Measurements from ENCODE around the gene VPS41.
"Not testable (repeated sequence)": the region's sequence is repeated elsewhere in the genome, so short reads cannot be mapped to it uniquely, and the experiment has no call there.

Gene VPS41

DNA sequence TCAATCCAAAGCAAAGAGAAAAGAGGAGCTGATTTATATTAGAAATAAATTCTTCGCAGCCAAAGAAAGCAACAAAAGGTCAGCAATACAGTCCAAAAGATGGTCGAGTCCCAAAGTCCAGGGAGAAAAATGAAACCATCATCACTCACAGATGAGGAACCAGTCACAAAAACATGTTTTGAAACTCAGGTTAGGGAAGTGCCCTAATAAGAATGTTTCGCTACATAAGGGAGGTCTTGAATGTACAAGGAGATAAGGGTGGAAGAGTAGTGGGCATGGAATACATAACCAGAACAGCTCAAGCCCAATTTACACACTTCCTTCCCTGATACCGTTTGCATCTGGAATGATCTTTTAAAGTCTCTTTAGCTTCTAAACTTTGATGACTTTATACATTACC, 53.6 kb downstream of the VPS41 start:
- Histone ChIP-seq H3K4ac (ENCODE audit: low read length) (no peak overlapping the region), H2BK12ac (ENCODE audit: low read length) (no peak overlapping the region), H2BK5ac (ENCODE audit: low read length) (no peak overlapping the region), H2BK120ac (ENCODE audit: low read depth, low read length) (no peak overlapping the region), H3K27ac (replicated peaks; ENCODE audit: low read length) (no peak overlapping the region), H2AK5ac (ENCODE audit: low read depth, low read length) (no peak overlapping the region), H2AFZ (ENCODE audit: low read length) (no peak overlapping the region), H3K9ac (ENCODE audit: low read depth, low read length, poor library complexity) (no peak overlapping the region), H3K9me3 (replicated peaks in 1 of 2; ENCODE audit: control insufficient read depth in 2 of 2, insufficient read depth in 1 of 2, low read depth in 1 of 2, low read length in 2 of 2) (peaks cover 0 to 7% of the 10 kb centered on the region in 2 donors), H4K91ac (ENCODE audit: low read depth, low read length, poor library complexity) (no peak overlapping the region), H3K36me3 (replicated peaks in 1 of 2; ENCODE audit: control insufficient read depth in 2 of 2, insufficient read depth in 2 of 2, low read length in 2 of 2) (no peaks in the 10 kb centered on the region), H3K23ac (ENCODE audit: low read depth, low read length, poor library complexity) (no peak overlapping the region), H3K4me2 (ENCODE audit: insufficient read depth, low read length, poor library complexity, severe bottlenecking) (no peak overlapping the region), H3K4me3 (ENCODE audit: low read length in 2 of 2) (no peak overlapping the region), H3K18ac (ENCODE audit: low read length) (no peak overlapping the region), H3K27me3 (ENCODE audit: control insufficient read depth in 3 of 3, insufficient read depth in 3 of 3, low read depth in 1 of 3, low read length in 3 of 3) (no peaks in the 10 kb centered on the region), H2BK15ac (ENCODE audit: low read length) (no peak overlapping the region), H3K4me1 (ENCODE audit: control insufficient read depth in 2 of 2, insufficient read depth in 1 of 2, low read depth in 1 of 2, low read length in 2 of 2) (no peaks in the 10 kb centered on the region), H3K14ac (ENCODE audit: low read length) (no peak overlapping the region), H4K8ac (ENCODE audit: low read depth, low read length) (no peak overlapping the region), H3K79me1 (ENCODE audit: low read depth, low read length) (no peaks in the 10 kb centered on the region)
- DNase-seq (ENCODE audit: low spot score): no peak
- no CpG with 5 or more reads among the region's 4 CpGs for WGBS, 2 donors (ENCODE audit: extremely low coverage in 2 of 2, insufficient read length in 2 of 2, insufficient replicate concordance in 1 of 2)

DNA sequence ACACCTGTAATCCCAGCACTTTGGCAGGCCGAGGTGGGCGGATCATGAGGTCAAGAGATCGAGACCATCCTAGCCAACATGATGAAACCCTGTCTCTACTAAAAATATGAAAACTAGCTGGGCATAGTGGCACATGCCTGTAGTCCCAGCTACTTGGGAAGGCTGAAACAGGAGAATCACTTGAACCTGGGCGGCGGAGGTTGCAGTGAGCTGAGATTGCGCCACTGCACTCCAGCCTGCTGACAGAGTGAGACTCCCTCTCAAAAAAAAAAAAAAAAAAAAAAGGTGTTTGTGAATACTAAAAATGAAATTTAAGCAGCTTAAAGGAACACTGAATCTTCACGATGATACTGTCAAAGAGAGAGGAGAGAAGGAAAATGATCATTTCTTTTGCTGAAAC, 54.0 kb downstream of the VPS41 start:
- not testable (repeated sequence) for H3K36me3 ChIP-seq (replicated peaks in 1 of 2; ENCODE audit: control insufficient read depth in 2 of 2, insufficient read depth in 2 of 2, low read length in 2 of 2); H2BK15ac ChIP-seq (ENCODE audit: low read length); H2AK5ac ChIP-seq (ENCODE audit: low read depth, low read length); H2BK5ac ChIP-seq (ENCODE audit: low read length); H3K23ac ChIP-seq (ENCODE audit: low read depth, low read length, poor library complexity); H3K27me3 ChIP-seq (ENCODE audit: control insufficient read depth in 3 of 3, insufficient read depth in 3 of 3, low read depth in 1 of 3, low read length in 3 of 3); H3K18ac ChIP-seq (ENCODE audit: low read length); H3K14ac ChIP-seq (ENCODE audit: low read length); DNase-seq (ENCODE audit: low spot score); H3K4ac ChIP-seq (ENCODE audit: low read length); H3K79me1 ChIP-seq (ENCODE audit: low read depth, low read length); H3K4me3 ChIP-seq (ENCODE audit: low read length in 2 of 2); H4K8ac ChIP-seq (ENCODE audit: low read depth, low read length); H3K4me1 ChIP-seq (ENCODE audit: control insufficient read depth in 2 of 2, insufficient read depth in 1 of 2, low read depth in 1 of 2, low read length in 2 of 2); H2BK12ac ChIP-seq (ENCODE audit: low read length); H3K9ac ChIP-seq (ENCODE audit: low read depth, low read length, poor library complexity); H3K27ac ChIP-seq (replicated peaks; ENCODE audit: low read length); H2AFZ ChIP-seq (ENCODE audit: low read length); H3K4me2 ChIP-seq (ENCODE audit: insufficient read depth, low read length, poor library complexity, severe bottlenecking); H4K91ac ChIP-seq (ENCODE audit: low read depth, low read length, poor library complexity); H2BK120ac ChIP-seq (ENCODE audit: low read depth, low read length); H3K9me3 ChIP-seq (replicated peaks in 1 of 2; ENCODE audit: control insufficient read depth in 2 of 2, insufficient read depth in 1 of 2, low read depth in 1 of 2, low read length in 2 of 2)
- no CpG with 5 or more reads among the region's 7 CpGs for WGBS, 2 donors (ENCODE audit: extremely low coverage in 2 of 2, insufficient read length in 2 of 2, insufficient replicate concordance in 1 of 2)

DNA sequence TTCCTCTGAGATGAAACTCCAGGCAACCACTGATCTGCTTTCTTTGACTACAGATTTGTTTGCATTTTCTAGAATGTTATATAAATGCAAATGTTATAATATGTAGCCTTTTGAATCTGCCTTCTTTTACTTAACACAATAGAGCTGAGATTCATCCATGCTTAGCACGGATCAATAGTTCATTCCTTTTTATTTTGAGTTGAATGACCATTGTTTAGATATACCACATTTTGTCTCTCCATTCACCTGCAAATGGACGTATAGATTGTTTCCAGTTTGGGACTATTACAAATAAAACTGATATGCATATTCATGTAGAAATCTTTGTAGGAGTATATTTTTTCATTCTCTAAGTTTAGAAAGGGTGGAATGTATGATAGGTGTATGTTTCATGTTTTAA, 57.7 kb downstream of the VPS41 start:
- H3K79me1 ChIP-seq (ENCODE audit: low read depth, low read length): no peaks in the 10 kb centered on the region
- no peak overlapping the region for H3K14ac ChIP-seq (ENCODE audit: low read length)
- H3K27ac ChIP-seq (replicated peaks; ENCODE audit: low read length): no peak overlapping the region
- no CpG with 5 or more reads among the region's 2 CpGs for WGBS, 2 donors (ENCODE audit: extremely low coverage in 2 of 2, insufficient read length in 2 of 2, insufficient replicate concordance in 1 of 2)
- peaks cover 0 to 7% of the 10 kb centered on the region in 2 donors for H3K9me3 ChIP-seq (replicated peaks in 1 of 2; ENCODE audit: control insufficient read depth in 2 of 2, insufficient read depth in 1 of 2, low read depth in 1 of 2, low read length in 2 of 2)
- no peak overlapping the region for H4K8ac ChIP-seq (ENCODE audit: low read depth, low read length)
- no peak overlapping the region for H2AFZ ChIP-seq (ENCODE audit: low read length)
- DNase-seq (ENCODE audit: low spot score): no peak
- H4K91ac ChIP-seq (ENCODE audit: low read depth, low read length, poor library complexity): no peak overlapping the region
- no peak overlapping the region for H3K9ac ChIP-seq (ENCODE audit: low read depth, low read length, poor library complexity)
- no peak overlapping the region for H3K4ac ChIP-seq (ENCODE audit: low read length)
- H2BK12ac ChIP-seq (ENCODE audit: low read length): no peak overlapping the region
- H2AK5ac ChIP-seq (ENCODE audit: low read depth, low read length): no peak overlapping the region
- H3K27me3 ChIP-seq (ENCODE audit: control insufficient read depth in 3 of 3, insufficient read depth in 3 of 3, low read depth in 1 of 3, low read length in 3 of 3): no peaks in the 10 kb centered on the region
- no peak overlapping the region for H3K4me3 ChIP-seq (ENCODE audit: low read length in 2 of 2)
- H3K23ac ChIP-seq (ENCODE audit: low read depth, low read length, poor library complexity): no peak overlapping the region
- H2BK120ac ChIP-seq (ENCODE audit: low read depth, low read length): no peak overlapping the region
- peaks cover 0 to 4% of the 10 kb centered on the region in 2 donors for H3K36me3 ChIP-seq (replicated peaks in 1 of 2; ENCODE audit: control insufficient read depth in 2 of 2, insufficient read depth in 2 of 2, low read length in 2 of 2)
- H3K4me1 ChIP-seq (ENCODE audit: control insufficient read depth in 2 of 2, insufficient read depth in 1 of 2, low read depth in 1 of 2, low read length in 2 of 2): no peaks in the 10 kb centered on the region
- no peak overlapping the region for H3K4me2 ChIP-seq (ENCODE audit: insufficient read depth, low read length, poor library complexity, severe bottlenecking)
- H2BK5ac ChIP-seq (ENCODE audit: low read length): no peak overlapping the region
- H2BK15ac ChIP-seq (ENCODE audit: low read length): no peak overlapping the region
- H3K18ac ChIP-seq (ENCODE audit: low read length): no peak overlapping the region

DNA sequence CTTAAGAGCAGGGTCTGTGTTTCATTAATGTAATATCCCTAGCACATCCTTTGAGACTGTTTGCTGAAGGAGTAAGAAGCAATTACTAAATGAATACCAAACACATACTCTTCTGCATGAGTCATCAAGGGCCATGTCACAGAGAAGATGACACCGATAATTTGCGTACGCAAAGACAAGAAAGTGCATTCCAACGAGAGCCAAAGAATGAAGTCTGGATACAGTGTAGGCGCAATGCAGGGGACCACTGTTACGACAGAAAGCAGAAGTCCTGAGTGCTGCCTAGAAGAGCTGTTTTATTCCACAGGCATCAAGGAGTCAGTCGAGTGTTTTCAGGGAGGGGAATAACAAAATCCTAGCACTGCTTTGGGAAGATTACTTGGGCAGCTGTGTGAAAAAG, 62.7 kb downstream of the VPS41 start:
- Histone ChIP-seq H3K9ac (ENCODE audit: low read depth, low read length, poor library complexity) (no peak overlapping the region), H4K8ac (ENCODE audit: low read depth, low read length) (no peak overlapping the region), H2AK5ac (ENCODE audit: low read depth, low read length) (no peak overlapping the region), H2AFZ (ENCODE audit: low read length) (no peak overlapping the region), H3K4me3 (ENCODE audit: low read length in 2 of 2) (no peak overlapping the region), H3K23ac (ENCODE audit: low read depth, low read length, poor library complexity) (no peak overlapping the region), H3K4ac (ENCODE audit: low read length) (no peak overlapping the region), H2BK120ac (ENCODE audit: low read depth, low read length) (no peak overlapping the region), H2BK5ac (ENCODE audit: low read length) (no peak overlapping the region), H3K18ac (ENCODE audit: low read length) (no peak overlapping the region), H3K36me3 (replicated peaks in 1 of 2; ENCODE audit: control insufficient read depth in 2 of 2, insufficient read depth in 2 of 2, low read length in 2 of 2) (peaks cover 0 to 4% of the 10 kb centered on the region in 2 donors), H3K27ac (replicated peaks; ENCODE audit: low read length) (no peak overlapping the region), H3K27me3 (ENCODE audit: control insufficient read depth in 3 of 3, insufficient read depth in 3 of 3, low read depth in 1 of 3, low read length in 3 of 3) (no peaks in the 10 kb centered on the region), H3K4me1 (ENCODE audit: control insufficient read depth in 2 of 2, insufficient read depth in 1 of 2, low read depth in 1 of 2, low read length in 2 of 2) (peaks cover 0 to 5% of the 10 kb centered on the region in 2 donors), H4K91ac (ENCODE audit: low read depth, low read length, poor library complexity) (no peak overlapping the region), H2BK12ac (ENCODE audit: low read length) (no peak overlapping the region), H3K9me3 (replicated peaks in 1 of 2; ENCODE audit: control insufficient read depth in 2 of 2, insufficient read depth in 1 of 2, low read depth in 1 of 2, low read length in 2 of 2) (no peaks in the 10 kb centered on the region), H3K4me2 (ENCODE audit: insufficient read depth, low read length, poor library complexity, severe bottlenecking) (no peak overlapping the region), H2BK15ac (ENCODE audit: low read length) (no peak overlapping the region), H3K79me1 (ENCODE audit: low read depth, low read length) (no peaks in the 10 kb centered on the region), H3K14ac (ENCODE audit: low read length) (no peak overlapping the region)
- WGBS, 2 donors (ENCODE audit: extremely low coverage in 2 of 2, insufficient read length in 2 of 2, insufficient replicate concordance in 1 of 2): no CpG with 5 or more reads among the region's 7 CpGs
- DNase-seq (ENCODE audit: low spot score): no peak

Measured in neuronal stem cell (in vitro differentiated cells).